Measurements from ENCODE around the gene SLC7A4.

SLC7A4 gene

GRCh38 chr22:20985720-20986119 lies 46.6 kb downstream of the SLC7A4 start:
- Histone ChIP-seq H3K4me1 (ENCODE audit: control insufficient read depth in 1 of 2, insufficient read depth in 1 of 2, low read depth in 1 of 2, low read length in 1 of 2) (peaks cover 17 to 19% of the 10 kb centered on the region in 2 experiments), H3K9me3 (no peaks in the 10 kb centered on the region), H3K4me3 (ENCODE audit: low read depth in 1 of 2, low read length in 1 of 2) (no peak overlapping the region), H3K27ac (no peak overlapping the region), H3K27me3 (no peaks in the 10 kb centered on the region), H3K36me3 (peaks cover 25% of the 10 kb centered on the region)
- TF ChIP-seq, protein P1, sequence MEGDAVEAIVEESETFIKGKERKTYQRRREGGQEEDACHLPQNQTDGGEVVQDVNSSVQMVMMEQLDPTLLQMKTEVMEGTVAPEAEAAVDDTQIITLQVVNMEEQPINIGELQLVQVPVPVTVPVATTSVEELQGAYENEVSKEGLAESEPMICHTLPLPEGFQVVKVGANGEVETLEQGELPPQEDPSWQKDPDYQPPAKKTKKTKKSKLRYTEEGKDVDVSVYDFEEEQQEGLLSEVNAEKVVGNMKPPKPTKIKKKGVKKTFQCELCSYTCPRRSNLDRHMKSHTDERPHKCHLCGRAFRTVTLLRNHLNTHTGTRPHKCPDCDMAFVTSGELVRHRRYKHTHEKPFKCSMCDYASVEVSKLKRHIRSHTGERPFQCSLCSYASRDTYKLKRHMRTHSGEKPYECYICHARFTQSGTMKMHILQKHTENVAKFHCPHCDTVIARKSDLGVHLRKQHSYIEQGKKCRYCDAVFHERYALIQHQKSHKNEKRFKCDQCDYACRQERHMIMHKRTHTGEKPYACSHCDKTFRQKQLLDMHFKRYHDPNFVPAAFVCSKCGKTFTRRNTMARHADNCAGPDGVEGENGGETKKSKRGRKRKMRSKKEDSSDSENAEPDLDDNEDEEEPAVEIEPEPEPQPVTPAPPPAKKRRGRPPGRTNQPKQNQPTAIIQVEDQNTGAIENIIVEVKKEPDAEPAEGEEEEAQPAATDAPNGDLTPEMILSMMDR (IDR thresholded peaks at IDR 0.05): no peak

DNA sequence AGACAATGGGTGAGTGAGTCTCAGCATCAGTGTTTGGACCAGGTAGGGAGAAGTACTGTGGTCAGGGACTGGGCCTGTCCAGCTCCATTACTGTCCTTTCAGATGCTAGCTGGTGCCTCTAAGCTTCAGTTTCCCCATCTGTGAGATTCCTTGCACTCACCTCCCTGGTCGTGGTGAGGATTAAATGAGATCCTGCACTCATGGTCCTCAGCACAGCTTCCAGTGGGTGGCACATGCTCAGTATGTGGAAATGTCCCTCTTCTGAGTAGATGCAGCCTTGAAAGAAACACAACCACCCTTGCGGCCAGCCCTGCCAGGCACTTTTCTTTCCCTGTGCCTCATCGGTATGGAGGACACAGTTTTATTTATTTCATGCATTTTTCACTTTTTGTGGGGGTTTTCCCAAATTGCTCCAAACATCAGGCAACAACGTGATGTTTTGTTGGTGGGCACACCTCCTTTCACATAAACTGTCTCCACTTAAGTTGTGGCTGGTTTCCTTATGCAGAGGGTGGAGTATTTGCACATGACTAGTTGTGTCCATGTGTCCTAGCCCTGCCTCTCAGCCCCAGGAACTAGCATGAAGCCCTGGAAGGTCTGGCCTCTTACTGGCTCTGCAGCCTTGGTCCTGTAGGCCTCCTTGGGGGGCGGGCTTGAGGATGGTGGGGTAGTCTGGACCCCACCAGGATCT lies 49.1 kb downstream of the SLC7A4 start:
- Histone ChIP-seq H3K27me3 (peaks cover 9% of the 10 kb centered on the region), H3K9me3 (no peaks in the 10 kb centered on the region), H3K36me3 (peaks cover 17% of the 10 kb centered on the region), H3K4me3 (ENCODE audit: low read depth in 1 of 2, low read length in 1 of 2) (peak overlapping the region in 1 of 2 experiments; percentile 84), H3K27ac (no peak overlapping the region), H3K4me1 (ENCODE audit: control insufficient read depth in 1 of 2, insufficient read depth in 1 of 2, low read depth in 1 of 2, low read length in 1 of 2) (peaks cover 27 to 29% of the 10 kb centered on the region in 2 experiments)
- TF ChIP-seq, protein P1 (IDR thresholded peaks at IDR 0.05): no peak

DNA sequence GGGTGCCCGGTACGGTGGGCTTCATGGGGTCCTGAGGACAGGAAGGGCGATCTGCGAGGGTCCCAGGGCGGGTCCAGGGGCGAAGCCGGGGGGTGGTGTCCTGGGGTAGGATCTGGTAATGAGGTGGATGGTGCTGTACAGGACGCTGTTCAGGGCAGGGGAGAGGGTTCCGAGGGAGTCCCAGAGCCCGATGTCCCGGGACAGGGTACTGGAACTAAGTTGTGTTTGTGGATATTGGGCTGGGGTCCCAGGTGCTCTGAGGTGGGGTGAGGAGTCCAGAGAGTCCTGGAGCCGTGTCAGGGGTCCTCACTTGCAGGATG lies 49.8 kb downstream of the SLC7A4 start:
- Histone ChIP-seq H3K4me1 (ENCODE audit: control insufficient read depth in 1 of 2, insufficient read depth in 1 of 2, low read depth in 1 of 2, low read length in 1 of 2) (peaks cover 27 to 29% of the 10 kb centered on the region in 2 experiments), H3K27me3 (peaks cover 9% of the 10 kb centered on the region), H3K36me3 (peaks cover 10% of the 10 kb centered on the region), H3K27ac (peak overlapping the region; percentile 76), H3K9me3 (no peaks in the 10 kb centered on the region), H3K4me3 (ENCODE audit: low read depth in 1 of 2, low read length in 1 of 2) (peak overlapping the region; percentile 76 to 84)
- TF ChIP-seq, protein P1 (IDR thresholded peaks at IDR 0.05): no peak

DNA sequence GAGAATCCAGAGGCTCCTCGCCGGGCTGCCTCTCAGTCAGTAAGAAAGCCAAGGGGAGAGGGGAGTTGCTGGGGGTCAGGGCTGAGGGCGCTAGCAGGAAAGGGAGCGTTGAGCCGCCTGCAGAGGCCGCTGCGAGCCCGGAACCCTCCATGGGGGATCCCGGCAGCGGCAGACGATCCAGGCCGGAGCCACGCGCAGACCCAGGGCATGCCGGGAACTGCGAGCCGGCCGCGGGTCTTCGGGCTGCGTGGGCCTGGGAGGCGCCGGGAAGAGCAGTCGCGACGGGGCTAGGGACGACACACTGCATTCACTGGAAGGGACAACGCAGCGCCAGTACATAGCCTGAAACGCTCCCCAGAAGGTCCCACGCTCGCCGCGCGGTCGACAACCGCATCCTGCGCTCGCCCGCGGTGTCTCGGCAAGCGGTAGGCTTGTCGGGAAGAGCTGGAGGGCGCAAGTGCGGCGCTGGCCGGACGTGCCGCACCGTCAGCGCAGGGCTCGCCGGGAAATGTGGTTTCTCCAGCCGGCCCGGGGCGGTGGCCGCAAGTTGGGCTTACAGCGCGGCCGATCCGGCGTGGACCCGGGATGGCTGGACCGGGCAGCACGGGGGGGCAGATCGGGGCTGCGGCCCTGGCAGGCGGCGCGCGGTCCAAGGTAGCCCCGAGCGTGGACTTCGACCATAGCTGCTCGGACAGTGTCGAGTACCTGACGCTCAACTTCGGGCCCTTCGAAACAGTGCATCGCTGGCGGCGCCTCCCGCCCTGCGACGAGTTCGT lies 50.4 kb downstream of the SLC7A4 start, which contains the start of gene LZTR1:
Gene LZTR1, plus strand, starts transcription at position 511 of the 776 bp plus-strand sequence. Its CDS starts 75 bp downstream, at position 586.
- peak within 1 kb of the TSS; percentile 76 to 84 for H3K4me3 ChIP-seq (ENCODE audit: low read depth in 1 of 2, low read length in 1 of 2)
- H3K27me3 ChIP-seq: peaks cover 9% of the 10 kb centered on the region
- H3K9me3 ChIP-seq: no peaks in the 10 kb centered on the region
- peak within 1 kb of the TSS; percentile 76 for H3K27ac ChIP-seq
- peaks cover 27 to 29% of the 10 kb centered on the region in 2 experiments for H3K4me1 ChIP-seq (ENCODE audit: control insufficient read depth in 1 of 2, insufficient read depth in 1 of 2, low read depth in 1 of 2, low read length in 1 of 2)
- peaks cover 6% of the 10 kb centered on the region for H3K36me3 ChIP-seq
- TF ChIP-seq, protein P1 (IDR thresholded peaks at IDR 0.05): no peak

GRCh38 chr22:20980938-20981722 lies 51.2 kb downstream of the SLC7A4 start:
- no peaks in the 10 kb centered on the region for H3K36me3 ChIP-seq
- no peaks in the 10 kb centered on the region for H3K9me3 ChIP-seq
- H3K4me3 ChIP-seq (ENCODE audit: low read depth in 1 of 2, low read length in 1 of 2): peak overlapping the region; percentile 76 to 84
- H3K4me1 ChIP-seq (ENCODE audit: control insufficient read depth in 1 of 2, insufficient read depth in 1 of 2, low read depth in 1 of 2, low read length in 1 of 2): peaks cover 27 to 29% of the 10 kb centered on the region in 2 experiments
- peak overlapping the region; percentile 76 for H3K27ac ChIP-seq
- H3K27me3 ChIP-seq: peaks cover 9% of the 10 kb centered on the region
- TF ChIP-seq, protein P1 (IDR thresholded peaks at IDR 0.05): no peak
